SK-N-SH treated with all-trans-retinoic acid at 6 μM for 48 hours (cell line): Measurements from ENCODE around the gene CCDC89.

Experiments
- ATAC-seq: fragments of 200-7000 bp; cut with Tn5 transposase; 3 replicates; pipeline ENCODE4 v1.9.1; 2020; ENCODE audit warnings: mild to moderate bottlenecking, moderate library complexity
- BACH2 ChIP-seq: fragments of 250-450 bp; sonication (Bioruptor Pico); IDR thresholded peaks from 2 replicates; pipeline ENCODE4 v1.9.0; 2021; ENCODE audit warnings: mild to moderate bottlenecking, borderline replicate concordance
- CSDC2 ChIP-seq: fragments of 250-450 bp; sonication (Bioruptor Pico); IDR thresholded peaks from 2 replicates; pipeline ENCODE4 v1.5.0; 2020; ENCODE audit warnings: mild to moderate bottlenecking, moderate library complexity
- ESRRG ChIP-seq: fragments of 250-450 bp; sonication (Bioruptor Pico); IDR thresholded peaks from 2 replicates; pipeline ENCODE4 v1.6.1; 2021; ENCODE audit warnings: mild to moderate bottlenecking
- GLIS3 ChIP-seq: fragments of 250-450 bp; sonication (Bioruptor Pico); IDR thresholded peaks from 2 replicates; pipeline ENCODE4 v1.5.0; 2020; ENCODE audit warnings: mild to moderate bottlenecking, moderate library complexity
- ISL1 ChIP-seq: fragments of 250-450 bp; sonication (Bioruptor Pico); IDR thresholded peaks from 2 replicates; pipeline ENCODE4 v2.1.2; 2022; ENCODE audit warnings: mild to moderate bottlenecking, moderate library complexity
- OSR1 ChIP-seq: fragments of 250-450 bp; sonication (Bioruptor Pico); IDR thresholded peaks from 2 replicates; pipeline ENCODE4 v1.8.0; 2022; ENCODE audit warnings: moderate library complexity, mild to moderate bottlenecking, inconsistent platforms
- PPARA ChIP-seq: fragments of 250-450 bp; sonication (Bioruptor Pico); IDR thresholded peaks from 2 replicates; pipeline ENCODE4 v1.5.0; 2020; ENCODE audit warnings: mild to moderate bottlenecking, borderline replicate concordance
- RARB ChIP-seq: fragments of 250-450 bp; sonication (Bioruptor Pico); IDR thresholded peaks from 2 replicates; pipeline ENCODE4 v1.8.0; 2021; ENCODE audit warnings: mild to moderate bottlenecking, moderate library complexity
- SNAI2 ChIP-seq: fragments of 250-450 bp; sonication (Bioruptor Pico); IDR thresholded peaks from 2 replicates; pipeline ENCODE4 v1.5.0; 2020; ENCODE audit warnings: mild to moderate bottlenecking, moderate library complexity
- TCF4 ChIP-seq: fragments of 250-450 bp; sonication (Bioruptor Pico); IDR thresholded peaks from 2 replicates; pipeline ENCODE4 v1.8.0; 2021; ENCODE audit warnings: mild to moderate bottlenecking, moderate library complexity, borderline replicate concordance
- TOX ChIP-seq: fragments of 250-450 bp; sonication (Bioruptor Pico); IDR thresholded peaks from 2 replicates; pipeline ENCODE4 v1.8.0; 2021; ENCODE audit warnings: mild to moderate bottlenecking, moderate library complexity, borderline replicate concordance
- ZC3H10 ChIP-seq: fragments of 250-450 bp; sonication (Bioruptor Pico); IDR thresholded peaks from 2 replicates; pipeline ENCODE4 v1.5.1; 2021; ENCODE audit warnings: mild to moderate bottlenecking, moderate library complexity
- ZFP3 ChIP-seq: fragments of 250-450 bp; sonication (Bioruptor Pico); IDR thresholded peaks from 2 replicates; pipeline ENCODE4 v1.5.0; 2020; ENCODE audit warnings: mild to moderate bottlenecking, moderate library complexity
- ZFP30 ChIP-seq: fragments of 450-650 bp; formaldehyde crosslinking; IDR thresholded peaks from 2 replicates; pipeline ENCODE4 v1.5.0; 2022; ENCODE audit warnings: mild to moderate bottlenecking, moderate library complexity
- ZNF565 ChIP-seq: fragments of 450-650 bp; formaldehyde crosslinking; conservative IDR thresholded peaks from 2 replicates; pipeline ENCODE4 v1.5.0; 2020; ENCODE audit warnings: low read depth, mild to moderate bottlenecking, moderate library complexity
- ZNF70 ChIP-seq: fragments of 450-650 bp; formaldehyde crosslinking; IDR thresholded peaks from 2 replicates; pipeline ENCODE4 v1.5.0; 2020; ENCODE audit warnings: mild to moderate bottlenecking, moderate library complexity
- ZNF8 ChIP-seq: fragments of 450-650 bp; formaldehyde crosslinking; IDR thresholded peaks from 2 replicates; pipeline ENCODE4 v1.5.0; 2020; ENCODE audit warnings: mild to moderate bottlenecking, moderate library complexity
- TF ChIP-seq, protein P1 (sequence below): fragments of 250-450 bp; sonication (Bioruptor Pico); IDR thresholded peaks from 2 replicates; pipeline ENCODE4 v1.5.1; 2021; ENCODE audit warnings: mild to moderate bottlenecking, moderate library complexity
- TF ChIP-seq, protein P2 (sequence below): fragments of 250-450 bp; sonication (Bioruptor Pico); IDR thresholded peaks from 2 replicates; pipeline ENCODE4 v1.5.0; 2020; ENCODE audit warnings: mild to moderate bottlenecking, moderate library complexity
- TF ChIP-seq, protein P3 (sequence below): fragments of 250-450 bp; sonication (Bioruptor Pico); IDR thresholded peaks from 2 replicates; pipeline ENCODE4 v1.8.0; 2021; ENCODE audit warnings: low read depth, mild to moderate bottlenecking, moderate library complexity, borderline replicate concordance
- TF ChIP-seq, protein P4 (sequence below): fragments of 250-450 bp; sonication (Bioruptor Pico); IDR thresholded peaks from 2 replicates; pipeline ENCODE4 v1.5.1; 2020; ENCODE audit warnings: low read depth, mild to moderate bottlenecking, moderate library complexity

The CCDC89 gene

GRCh38 chr11:85651118-85651517, 34.9 kb downstream of the CCDC89 start:
- no peak for ATAC-seq
- TF ChIP-seq SNAI2 (CRISPR knock-in tag): no peak
- no peak for TF ChIP-seq TOX (CRISPR knock-in tag)
- TF ChIP-seq RARB: no peak
- TF ChIP-seq, protein P1, sequence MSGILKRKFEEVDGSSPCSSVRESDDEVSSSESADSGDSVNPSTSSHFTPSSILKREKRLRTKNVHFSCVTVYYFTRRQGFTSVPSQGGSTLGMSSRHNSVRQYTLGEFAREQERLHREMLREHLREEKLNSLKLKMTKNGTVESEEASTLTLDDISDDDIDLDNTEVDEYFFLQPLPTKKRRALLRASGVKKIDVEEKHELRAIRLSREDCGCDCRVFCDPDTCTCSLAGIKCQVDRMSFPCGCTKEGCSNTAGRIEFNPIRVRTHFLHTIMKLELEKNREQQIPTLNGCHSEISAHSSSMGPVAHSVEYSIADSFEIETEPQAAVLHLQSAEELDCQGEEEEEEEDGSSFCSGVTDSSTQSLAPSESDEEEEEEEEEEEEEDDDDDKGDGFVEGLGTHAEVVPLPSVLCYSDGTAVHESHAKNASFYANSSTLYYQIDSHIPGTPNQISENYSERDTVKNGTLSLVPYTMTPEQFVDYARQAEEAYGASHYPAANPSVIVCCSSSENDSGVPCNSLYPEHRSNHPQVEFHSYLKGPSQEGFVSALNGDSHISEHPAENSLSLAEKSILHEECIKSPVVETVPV (CRISPR knock-in tag): no peak
- TF ChIP-seq ISL1: no peak
- no peak for TF ChIP-seq ZNF565 (CRISPR knock-in tag)
- no peak for TF ChIP-seq ZFP30 (CRISPR knock-in tag)
- TF ChIP-seq CSDC2 (CRISPR knock-in tag): no peak
- no peak for TF ChIP-seq BACH2 (CRISPR knock-in tag)
- no peak for TF ChIP-seq ZFP3
- TF ChIP-seq ZNF8 (CRISPR knock-in tag): no peak
- TF ChIP-seq, protein P2, sequence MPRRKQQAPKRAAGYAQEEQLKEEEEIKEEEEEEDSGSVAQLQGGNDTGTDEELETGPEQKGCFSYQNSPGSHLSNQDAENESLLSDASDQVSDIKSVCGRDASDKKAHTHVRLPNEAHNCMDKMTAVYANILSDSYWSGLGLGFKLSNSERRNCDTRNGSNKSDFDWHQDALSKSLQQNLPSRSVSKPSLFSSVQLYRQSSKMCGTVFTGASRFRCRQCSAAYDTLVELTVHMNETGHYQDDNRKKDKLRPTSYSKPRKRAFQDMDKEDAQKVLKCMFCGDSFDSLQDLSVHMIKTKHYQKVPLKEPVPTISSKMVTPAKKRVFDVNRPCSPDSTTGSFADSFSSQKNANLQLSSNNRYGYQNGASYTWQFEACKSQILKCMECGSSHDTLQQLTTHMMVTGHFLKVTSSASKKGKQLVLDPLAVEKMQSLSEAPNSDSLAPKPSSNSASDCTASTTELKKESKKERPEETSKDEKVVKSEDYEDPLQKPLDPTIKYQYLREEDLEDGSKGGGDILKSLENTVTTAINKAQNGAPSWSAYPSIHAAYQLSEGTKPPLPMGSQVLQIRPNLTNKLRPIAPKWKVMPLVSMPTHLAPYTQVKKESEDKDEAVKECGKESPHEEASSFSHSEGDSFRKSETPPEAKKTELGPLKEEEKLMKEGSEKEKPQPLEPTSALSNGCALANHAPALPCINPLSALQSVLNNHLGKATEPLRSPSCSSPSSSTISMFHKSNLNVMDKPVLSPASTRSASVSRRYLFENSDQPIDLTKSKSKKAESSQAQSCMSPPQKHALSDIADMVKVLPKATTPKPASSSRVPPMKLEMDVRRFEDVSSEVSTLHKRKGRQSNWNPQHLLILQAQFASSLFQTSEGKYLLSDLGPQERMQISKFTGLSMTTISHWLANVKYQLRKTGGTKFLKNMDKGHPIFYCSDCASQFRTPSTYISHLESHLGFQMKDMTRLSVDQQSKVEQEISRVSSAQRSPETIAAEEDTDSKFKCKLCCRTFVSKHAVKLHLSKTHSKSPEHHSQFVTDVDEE (CRISPR knock-in tag): no peak
- TF ChIP-seq, protein P3, sequence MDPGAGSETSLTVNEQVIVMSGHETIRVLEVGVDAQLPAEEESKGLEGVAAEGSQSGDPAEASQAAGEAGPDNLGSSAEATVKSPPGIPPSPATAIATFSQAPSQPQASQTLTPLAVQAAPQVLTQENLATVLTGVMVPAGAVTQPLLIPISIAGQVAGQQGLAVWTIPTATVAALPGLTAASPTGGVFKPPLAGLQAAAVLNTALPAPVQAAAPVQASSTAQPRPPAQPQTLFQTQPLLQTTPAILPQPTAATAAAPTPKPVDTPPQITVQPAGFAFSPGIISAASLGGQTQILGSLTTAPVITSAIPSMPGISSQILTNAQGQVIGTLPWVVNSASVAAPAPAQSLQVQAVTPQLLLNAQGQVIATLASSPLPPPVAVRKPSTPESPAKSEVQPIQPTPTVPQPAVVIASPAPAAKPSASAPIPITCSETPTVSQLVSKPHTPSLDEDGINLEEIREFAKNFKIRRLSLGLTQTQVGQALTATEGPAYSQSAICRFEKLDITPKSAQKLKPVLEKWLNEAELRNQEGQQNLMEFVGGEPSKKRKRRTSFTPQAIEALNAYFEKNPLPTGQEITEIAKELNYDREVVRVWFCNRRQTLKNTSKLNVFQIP: no peak

DNA sequence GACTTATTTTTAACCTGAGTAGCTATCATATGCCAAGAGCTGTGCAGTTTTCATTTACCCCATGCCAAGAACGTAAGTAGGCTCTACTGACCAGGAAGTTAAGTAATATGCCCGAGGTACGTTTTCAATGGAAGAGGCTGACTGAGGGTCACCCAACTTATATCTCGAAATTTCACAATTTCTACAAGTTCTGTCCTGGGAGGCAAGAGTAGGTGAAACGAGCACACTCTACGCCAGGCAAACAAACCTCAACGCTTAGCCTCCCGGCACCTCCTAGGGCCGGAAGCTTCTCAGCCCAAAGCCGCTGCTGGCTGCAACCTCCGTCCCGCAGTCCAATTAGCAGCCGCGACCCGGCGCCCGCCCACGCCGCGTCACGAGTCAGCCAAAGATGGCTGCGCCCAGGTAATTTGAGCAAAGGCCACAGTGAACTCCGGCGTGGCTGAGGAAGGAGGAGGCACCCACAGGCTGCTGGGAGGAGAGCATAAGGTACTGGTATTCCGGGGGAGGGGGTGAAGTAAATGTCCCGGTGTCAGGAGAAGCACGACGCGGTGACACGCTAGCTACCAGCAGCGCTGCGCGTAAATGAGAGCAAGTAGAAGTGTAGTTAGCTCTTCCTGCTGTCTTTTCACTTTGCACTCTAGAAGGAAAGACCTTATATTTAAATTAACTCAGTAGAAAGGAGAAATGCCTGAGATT, 38.2 kb downstream of the CCDC89 start, which contains the start of gene TMEM126A:
Gene TMEM126A (plus strand): TSS at position 364 of the 696 bp plus-strand sequence. CDS start 2,289 bp downstream, outside the sequence.
- no peak for TF ChIP-seq ZNF565 (CRISPR knock-in tag)
- no peak for TF ChIP-seq ZNF70 (CRISPR knock-in tag)
- TF ChIP-seq, protein P3: no peak
- TF ChIP-seq GLIS3: no peak
- TF ChIP-seq TCF4 (CRISPR knock-in tag): no peak
- TF ChIP-seq ZC3H10 (CRISPR knock-in tag): no peak
- TF ChIP-seq BACH2 (CRISPR knock-in tag): no peak
- TF ChIP-seq, all 23 proteins: peak for 0

GRCh38 chr11:85647078-85647477, 38.9 kb downstream of the CCDC89 start:
- ATAC-seq: peak; percentile 25
- no peak for TF ChIP-seq ZC3H10 (CRISPR knock-in tag)
- TF ChIP-seq ESRRG: no peak
- no peak for TF ChIP-seq TCF4 (CRISPR knock-in tag)
- TF ChIP-seq GLIS3: no peak
- no peak for TF ChIP-seq ZNF8 (CRISPR knock-in tag)
- no peak for TF ChIP-seq BACH2 (CRISPR knock-in tag)
- TF ChIP-seq OSR1 (CRISPR knock-in tag): no peak
- TF ChIP-seq, protein P4, sequence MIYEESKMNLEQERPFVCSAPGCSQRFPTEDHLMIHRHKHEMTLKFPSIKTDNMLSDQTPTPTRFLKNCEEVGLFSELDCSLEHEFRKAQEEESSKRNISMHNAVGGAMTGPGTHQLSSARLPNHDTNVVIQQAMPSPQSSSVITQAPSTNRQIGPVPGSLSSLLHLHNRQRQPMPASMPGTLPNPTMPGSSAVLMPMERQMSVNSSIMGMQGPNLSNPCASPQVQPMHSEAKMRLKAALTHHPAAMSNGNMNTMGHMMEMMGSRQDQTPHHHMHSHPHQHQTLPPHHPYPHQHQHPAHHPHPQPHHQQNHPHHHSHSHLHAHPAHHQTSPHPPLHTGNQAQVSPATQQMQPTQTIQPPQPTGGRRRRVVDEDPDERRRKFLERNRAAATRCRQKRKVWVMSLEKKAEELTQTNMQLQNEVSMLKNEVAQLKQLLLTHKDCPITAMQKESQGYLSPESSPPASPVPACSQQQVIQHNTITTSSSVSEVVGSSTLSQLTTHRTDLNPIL (CRISPR knock-in tag): no peak
- no peak for TF ChIP-seq ISL1
- no peak for TF ChIP-seq SNAI2 (CRISPR knock-in tag)
- no peak for TF ChIP-seq PPARA (CRISPR knock-in tag)
- TF ChIP-seq ZNF565 (CRISPR knock-in tag): no peak
- TF ChIP-seq, protein P2 (CRISPR knock-in tag): no peak

More for the DNA sequence above, 38.2 kb downstream of the CCDC89 start, which contains the start of gene TMEM126A:
- peak; percentile 98 for ATAC-seq
